HEK293T (cell line): Measurements from ENCODE around the gene ANKRD33B.

Experiments
- BHLHE40 ChIP-seq: fragments of 450-650 bp; IDR thresholded peaks from 2 replicates; pipeline ENCODE4 v1.6.1; 2016; ENCODE audit warnings: mild to moderate bottlenecking, moderate library complexity, borderline replicate concordance
- CTBP1 ChIP-seq: fragments of 450-650 bp; IDR thresholded peaks from 2 replicates; pipeline ENCODE4 v1.6.1; 2016; ENCODE audit warnings: borderline replicate concordance
- FOXM1 ChIP-seq: fragments of 450-650 bp; IDR thresholded peaks from 2 replicates; pipeline ENCODE4 v1.6.1; 2017; ENCODE audit warnings: mild to moderate bottlenecking, borderline replicate concordance
- L3MBTL2 ChIP-seq: fragments of 450-650 bp; conservative IDR thresholded peaks from 2 replicates; pipeline ENCODE4 v1.6.1; 2016; ENCODE audit warnings: mild to moderate bottlenecking
- SP1 ChIP-seq: fragments of 450-650 bp; IDR thresholded peaks from 2 replicates; pipeline ENCODE4 v1.6.1; 2017
- SUZ12 ChIP-seq: fragments of 450-650 bp; IDR thresholded peaks from 2 replicates; pipeline ENCODE4 v1.6.1; 2016; ENCODE audit warnings: mild to moderate bottlenecking
- TARDBP ChIP-seq: fragments of 450-650 bp; IDR thresholded peaks from 2 replicates; pipeline ENCODE4 v1.6.1; 2016

DNA sequence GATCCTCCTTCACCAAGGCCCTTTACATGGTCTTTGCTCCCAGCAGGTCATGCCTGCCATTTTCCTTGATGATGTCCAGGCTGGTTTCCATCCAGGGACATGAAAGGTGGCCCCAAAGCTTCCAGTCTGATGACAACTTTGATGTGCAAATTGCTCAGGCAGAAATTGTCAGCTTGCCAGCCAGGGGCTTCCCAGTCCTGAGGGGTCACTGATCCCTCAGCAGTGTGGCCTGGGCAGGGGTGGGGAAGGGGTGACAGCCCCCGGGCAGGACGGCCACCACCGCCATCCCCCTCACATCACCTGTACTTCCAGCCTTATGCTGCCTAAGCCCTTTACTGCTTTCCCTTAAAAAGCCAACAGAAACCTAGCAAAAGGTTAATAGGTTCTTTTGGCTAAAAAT lies 96.3 kb downstream of the ANKRD33B start:
- TF ChIP-seq BHLHE40 (no peak), FOXM1 (no peak), CTBP1 (no peak), TARDBP (no peak), SP1 (no peak), L3MBTL2 (no peak), SUZ12 (no peak)
